H1 (cell line): Measurements from ENCODE around the gene IQCM. TPM values are rescaled to one million over a fixed set of nuclear protein-coding genes. Genes with fewer than 3 reads are reported as not detected.

Experiments used
- CBX8 ChIP-seq: fragments of 300-800, 300-1000 bp; sonication (generic); IDR thresholded peaks from 2 replicates; pipeline ENCODE4 v1.7.1; 2016; ENCODE audit warnings: low read depth, low read length, borderline replicate concordance
- CHD7 ChIP-seq: fragments of 300-600 bp; sonication (generic); IDR thresholded peaks from 2 replicates; pipeline ENCODE4 v1.7.1; 2012; ENCODE audit warnings: low read length, moderate library complexity, mild to moderate bottlenecking, inconsistent platforms; ENCODE audit not compliant: insufficient replicate concordance
- MAX ChIP-seq: IDR thresholded peaks from 2 replicates; pipeline ENCODE4 v1.6.1; 2012; ENCODE audit warnings: inconsistent platforms
- POU5F1 ChIP-seq: IDR thresholded peaks from 2 replicates; pipeline ENCODE4 v1.6.1; 2011; ENCODE audit warnings: low read depth, mild to moderate bottlenecking, low read length, moderate library complexity
- SIN3A ChIP-seq, 2 experiments: IDR thresholded peaks in 1 of 2; conservative IDR thresholded peaks in 1 of 2; 2 replicates each; pipeline ENCODE4 v1.6.1; 2011 to 2012; ENCODE audit warnings: low read length in 2 of 2, improper control_type of control experiment in 1 of 2, low read depth in 1 of 2, mild to moderate bottlenecking in 1 of 2
- SRF ChIP-seq: IDR thresholded peaks from 2 replicates; pipeline ENCODE4 v1.6.1; 2011; ENCODE audit warnings: mild to moderate bottlenecking, low read depth, low read length, moderate library complexity
- polyA plus RNA-seq, 7 experiments: library from polyadenylated mRNA; depleted of rRNA in 3 of 7; stranded (reverse) in 5 of 7; unstranded in 2 of 7; fragments of >200 nt in 5 of 7; fragments of 200-250 nt in 2 of 7; gene quantifications; 1 replicate in 5 of 7; 2 replicates in 1 of 7; 4 replicates in 1 of 7; pipeline versions ENCODE4 v1.2.1 to v1.2.3, GENCODE V29; 2011 to 2013; ENCODE audit warnings: missing spikeins in 2 of 7, mixed read lengths in 2 of 7
- total RNA-seq: library from RNA; stranded (reverse); fragmentation: NEBNext Ultra II Directional; extraction: Animal tissue kit (Norgen Biotek cat#: 25700); gene quantifications from 2 replicates; pipeline ENCODE4 v1.2.1, GENCODE V29; 2021

IQCM gene
- total and polyA plus RNA-seq, 2 of the 8 experiments (the other 6 are each of a cell fraction or from before 2014, with no cell fraction given), result not detected

DNA sequence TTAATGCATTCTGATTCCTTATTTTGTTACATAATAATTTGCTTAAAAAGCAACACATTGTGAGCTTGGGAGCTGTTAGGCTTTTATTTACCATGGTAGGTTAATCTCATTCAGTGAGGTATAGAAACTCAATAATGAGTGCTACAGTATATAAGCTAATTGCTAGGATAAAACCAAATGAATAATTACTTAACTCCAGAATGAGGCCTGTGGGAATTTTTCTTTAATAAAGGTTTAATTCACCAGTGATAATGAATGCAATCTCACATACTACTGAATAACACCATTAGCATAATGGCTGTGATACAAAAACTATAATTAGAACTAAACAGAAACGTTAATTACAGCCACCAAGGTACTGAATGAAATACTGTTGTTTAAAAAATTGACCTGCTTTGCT, 326.3 kb downstream of the IQCM start (continued):
- no peak for TF ChIP-seq CHD7
- TF ChIP-seq SIN3A (conservative IDR thresholded peaks at IDR 0.05 in 1 of 2, IDR thresholded peaks at IDR 0.05 in 1 of 2; ENCODE audit: low read depth in 1 of 2, low read length in 2 of 2), result no peak
- TF ChIP-seq CBX8, result no peak
- no peak for TF ChIP-seq POU5F1
- no peak for TF ChIP-seq SRF
- no peak for TF ChIP-seq MAX
